Activated naive CD4-positive, alpha-beta T cell treated with anti-CD3 and anti-CD28 coated beads, Interleukin-2, amount 50 U/mL, for 72 hours (primary cell): ENCODE measurements around the gene CADM2. TPM values are rescaled to one million over a fixed set of nuclear protein-coding genes. Genes with fewer than 3 reads are reported as not detected.

Experiments used
- ATAC-seq, 2 donors: fragments of 150-1000 bp; cut with Tn5 transposase; 2 replicates each; pipeline ENCODE4 v1.10.0; 2021; ENCODE audit warnings: mild to moderate bottlenecking in 2 of 2, moderate library complexity in 2 of 2
- DNase-seq, 2 donors: peaks; one replicate each; pipeline ENCODE4 v3.0.0; 2021 to 2022; ENCODE audit warnings: low spot score in 2 of 2
- H3K27ac Mint-ChIP-seq, 2 donors: one replicate each; pipeline ENCODE4 v1.8.0; 2022; ENCODE audit warnings: mild to moderate bottlenecking in 2 of 2, mixed read lengths in 2 of 2
- H3K36me3 Mint-ChIP-seq, 2 donors: one replicate each; pipeline ENCODE4 v1.8.0; 2022; ENCODE audit warnings: mixed read lengths in 2 of 2
- H3K9me3 Mint-ChIP-seq, 2 donors: one replicate each; pipeline ENCODE4 v1.8.0; 2022; ENCODE audit warnings: mixed read lengths in 2 of 2
- total RNA-seq, 2 donors: library from RNA; stranded (reverse); gene quantifications; one replicate each; pipeline ENCODE4 v1.2.3, GENCODE V29; 2022

The CADM2 gene
- total RNA-seq, 2 donors from 2014 or later, result not detected

DNA sequence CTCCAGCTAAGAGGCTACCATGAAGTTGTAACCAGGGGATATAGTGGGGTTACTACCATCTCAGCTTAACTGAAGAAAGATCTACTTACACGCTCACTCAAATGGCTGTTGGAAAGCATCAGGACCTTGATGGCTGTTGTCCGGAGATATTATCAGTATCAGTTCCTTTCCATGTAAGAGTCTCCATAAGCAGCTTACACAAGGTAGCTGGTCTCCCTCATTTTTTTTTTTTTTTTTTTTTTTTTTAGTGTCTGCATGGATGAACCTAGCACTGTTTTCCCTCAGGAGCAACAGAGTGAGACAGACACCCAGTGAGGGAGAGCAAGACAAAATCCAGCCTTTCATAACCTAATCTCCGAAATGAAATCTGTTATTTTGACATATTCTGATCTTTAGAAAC is 230.9 kb downstream of the CADM2 start:
- no peaks in the 10 kb centered on the region for H3K36me3 Mint-ChIP-seq
- DNase-seq (no peak), ATAC-seq (no peak)
- H3K27ac Mint-ChIP-seq, result no peak overlapping the region
- peaks cover 10% of the 10 kb centered on the region in 2 donors for H3K9me3 Mint-ChIP-seq

DNA sequence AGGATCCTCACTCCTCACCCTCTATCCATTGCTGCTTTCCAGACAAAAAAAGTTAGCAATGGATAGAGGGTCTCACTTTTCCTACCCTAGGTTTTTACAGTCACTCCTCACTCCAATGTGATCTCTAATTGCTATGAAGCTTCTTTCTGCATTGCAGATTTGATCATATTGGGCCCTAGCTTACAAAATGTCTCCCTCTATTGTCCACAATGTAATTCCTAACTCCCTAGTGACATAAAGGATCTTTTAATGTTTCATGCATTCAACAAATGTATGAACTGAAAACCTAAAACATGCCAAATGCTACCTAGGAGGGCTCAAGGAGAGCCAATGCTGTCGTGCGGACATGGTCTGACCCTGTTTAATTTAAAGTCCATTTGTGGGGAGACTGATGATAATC is 234.8 kb downstream of the CADM2 start:
- Mint-ChIP-seq H3K27ac (no peak overlapping the region), H3K36me3 (no peaks in the 10 kb centered on the region), H3K9me3 (peaks cover 10% of the 10 kb centered on the region in 2 donors)
- ATAC-seq (no peak), DNase-seq (no peak)

DNA sequence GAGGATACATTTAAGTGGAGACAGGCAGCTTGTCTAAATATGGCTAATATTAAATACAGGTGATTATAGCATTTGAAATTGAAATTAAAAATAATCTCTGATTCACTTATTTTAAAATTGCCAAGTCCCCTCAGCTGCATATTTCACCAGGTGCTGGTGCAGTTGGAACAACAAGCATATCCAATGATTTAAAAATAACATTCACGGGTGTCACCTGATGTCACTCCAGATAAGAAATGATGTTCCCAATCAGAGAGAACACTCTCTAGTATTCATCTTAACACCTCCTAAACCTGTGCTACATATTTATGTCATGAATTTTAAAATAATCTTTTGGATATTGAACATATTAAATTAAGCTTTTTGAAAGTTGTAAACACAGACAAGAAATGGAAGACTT is 249.9 kb downstream of the CADM2 start:
- Mint-ChIP-seq H3K27ac (no peak overlapping the region), H3K9me3 (peaks cover 16 to 17% of the 10 kb centered on the region in 2 donors), H3K36me3 (no peaks in the 10 kb centered on the region)
- no peak for ATAC-seq
- no peak for DNase-seq

DNA sequence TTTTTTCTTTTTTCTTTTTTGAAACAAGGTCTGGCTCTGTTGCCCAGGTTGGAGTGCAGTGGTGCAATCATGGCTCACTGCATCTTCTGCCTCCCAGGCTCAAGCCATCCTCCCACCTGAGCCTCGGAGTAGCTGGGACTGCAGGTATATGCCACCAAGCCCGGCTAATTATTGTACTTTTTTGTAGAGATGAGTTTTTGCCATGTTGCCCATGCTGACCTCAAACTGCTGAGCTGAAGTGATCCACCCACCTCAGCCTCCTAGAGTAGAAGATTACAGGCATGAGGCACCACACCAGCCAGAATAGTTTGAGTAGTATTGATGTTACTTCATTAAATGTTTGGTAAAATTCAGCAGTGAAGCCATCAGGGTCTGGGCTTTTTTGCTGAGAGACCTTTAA is 251.8 kb downstream of the CADM2 start:
- H3K36me3 Mint-ChIP-seq, result no peaks in the 10 kb centered on the region
- peaks cover 23 to 26% of the 10 kb centered on the region in 2 donors for H3K9me3 Mint-ChIP-seq
- no peak overlapping the region for H3K27ac Mint-ChIP-seq
- DNase-seq, result no peak
- ATAC-seq, result no peak

DNA sequence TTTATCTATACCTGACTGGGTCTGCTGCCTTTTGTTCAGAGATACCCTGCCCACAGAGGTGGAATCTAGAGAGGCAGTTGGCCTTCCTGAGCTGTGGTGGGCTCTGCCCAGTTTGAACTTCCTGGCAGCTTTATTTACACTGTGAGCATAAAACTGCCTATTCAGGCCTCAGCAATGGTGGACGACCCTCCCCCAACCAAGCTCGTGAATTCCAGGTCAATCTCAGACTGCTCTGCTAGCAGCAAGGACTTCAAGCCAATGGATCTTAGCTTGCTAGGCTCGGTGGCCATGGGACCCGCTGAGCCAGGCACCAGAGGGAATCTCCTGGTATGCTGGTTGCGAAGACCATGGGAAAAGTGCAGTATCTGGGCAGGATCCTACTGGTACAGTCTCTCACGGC is 270.2 kb downstream of the CADM2 start:
- no peak for ATAC-seq
- peaks cover 0 to 18% of the 10 kb centered on the region in 2 donors for H3K36me3 Mint-ChIP-seq
- no peak for DNase-seq
- peaks cover 37 to 46% of the 10 kb centered on the region in 2 donors for H3K9me3 Mint-ChIP-seq
- no peak overlapping the region for H3K27ac Mint-ChIP-seq

DNA sequence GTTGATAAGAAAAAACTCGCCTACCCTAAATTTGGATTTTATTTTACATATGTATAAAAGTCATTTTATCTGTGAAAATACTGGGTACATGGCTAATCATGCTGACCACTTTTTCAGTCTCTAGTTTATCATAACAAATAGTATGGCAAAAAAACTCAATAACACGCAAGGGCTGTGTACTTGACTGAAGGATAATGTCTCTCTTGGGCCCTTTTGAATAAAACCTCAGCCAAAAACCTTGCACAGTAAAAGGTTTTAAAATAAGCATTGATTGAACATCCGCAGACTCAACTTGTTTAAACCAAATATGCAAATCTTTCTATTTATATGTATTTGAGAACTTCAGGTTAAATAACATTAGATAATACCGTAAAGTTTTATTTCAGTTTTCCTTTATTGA is 285.3 kb downstream of the CADM2 start:
- Mint-ChIP-seq H3K27ac (no peak overlapping the region), H3K36me3 (no peaks in the 10 kb centered on the region), H3K9me3 (no peaks in the 10 kb centered on the region)
- ATAC-seq (no peak), DNase-seq (no peak)

DNA sequence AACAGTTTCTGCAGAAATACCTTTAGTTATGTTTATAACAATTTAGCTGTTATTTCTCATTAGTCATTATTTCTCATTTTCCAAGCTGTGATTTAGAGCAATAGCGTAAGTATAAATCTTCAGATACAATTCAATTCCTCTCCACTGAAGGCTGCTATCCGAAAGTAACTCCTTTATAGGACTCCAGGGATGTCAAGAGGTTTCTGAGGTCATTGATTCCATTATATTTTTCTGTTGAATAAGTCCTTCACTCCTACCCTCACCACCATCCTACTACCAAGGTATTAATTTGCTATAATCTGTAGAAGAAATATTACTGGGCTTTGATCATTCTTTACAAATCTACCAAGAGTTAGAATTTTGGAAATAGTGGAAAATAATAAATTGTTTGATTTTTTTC is 285.7 kb downstream of the CADM2 start:
- no peak for ATAC-seq
- no peaks in the 10 kb centered on the region for H3K9me3 Mint-ChIP-seq
- no peak overlapping the region for H3K27ac Mint-ChIP-seq
- H3K36me3 Mint-ChIP-seq, result no peaks in the 10 kb centered on the region
- DNase-seq, result no peak

DNA sequence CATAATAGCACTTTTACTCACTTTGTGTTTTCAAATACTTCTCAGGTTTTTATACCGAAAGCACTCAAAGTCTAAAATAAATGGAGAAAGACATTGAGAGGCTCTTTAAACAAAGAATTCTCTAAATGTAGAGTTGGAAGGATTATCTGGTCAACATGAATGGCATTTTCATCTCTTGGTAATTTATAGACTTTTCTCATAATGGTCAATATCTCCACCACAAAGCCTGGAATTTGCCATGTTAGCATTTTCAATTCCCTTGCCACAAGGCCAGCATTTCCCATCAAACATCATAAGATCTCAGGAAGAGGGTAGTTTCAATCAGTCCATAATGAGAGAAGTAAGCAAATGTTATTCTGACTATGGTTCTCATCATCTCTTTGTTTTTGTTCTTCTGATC is 293.0 kb downstream of the CADM2 start:
- H3K9me3 Mint-ChIP-seq, result peaks cover 12 to 15% of the 10 kb centered on the region in 2 donors
- no peak overlapping the region for H3K27ac Mint-ChIP-seq
- DNase-seq (no peak), ATAC-seq (no peak)
- no peaks in the 10 kb centered on the region for H3K36me3 Mint-ChIP-seq

DNA sequence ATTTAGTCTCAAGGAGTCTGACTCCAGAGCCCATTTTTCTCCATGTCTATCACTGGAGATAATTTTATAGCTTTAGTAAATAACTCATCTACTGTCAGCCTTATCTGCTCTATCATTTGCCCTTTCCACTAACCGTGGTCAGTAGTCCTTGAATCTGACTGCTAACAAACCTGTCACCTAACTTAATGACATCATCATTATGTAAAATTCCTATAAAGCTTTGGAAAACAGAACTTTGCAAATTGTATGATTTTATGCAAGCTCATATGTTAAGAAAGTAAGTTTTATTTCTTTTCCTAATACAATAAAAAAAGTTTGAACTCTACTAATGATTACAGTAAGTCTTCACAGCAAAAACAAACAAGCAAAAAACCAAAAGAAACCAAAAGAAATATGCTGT is 293.9 kb downstream of the CADM2 start:
- no peak overlapping the region for H3K27ac Mint-ChIP-seq
- DNase-seq (no peak), ATAC-seq (no peak)
- peaks cover 12 to 15% of the 10 kb centered on the region in 2 donors for H3K9me3 Mint-ChIP-seq
- no peaks in the 10 kb centered on the region for H3K36me3 Mint-ChIP-seq

DNA sequence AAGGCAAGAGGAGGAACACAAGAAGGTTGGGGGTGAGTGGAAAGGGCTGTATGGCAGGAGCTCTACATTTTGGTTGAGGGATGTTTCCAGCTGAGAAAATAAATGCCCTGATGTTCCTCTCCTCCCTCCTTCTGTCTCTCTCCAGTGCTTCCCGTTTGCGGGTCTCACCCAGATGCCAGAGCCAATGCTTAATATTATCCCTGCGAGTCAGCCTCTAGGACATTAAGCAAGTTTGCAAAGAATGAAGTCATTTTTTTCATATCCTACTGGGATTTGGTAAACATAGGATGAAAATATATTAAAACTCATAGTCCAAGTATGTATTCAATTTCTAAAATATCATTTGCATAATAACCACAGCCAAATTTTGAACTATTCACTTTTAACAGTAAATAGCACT is 295.9 kb downstream of the CADM2 start:
- Mint-ChIP-seq H3K9me3 (peaks cover 15 to 16% of the 10 kb centered on the region in 2 donors), H3K27ac (no peak overlapping the region), H3K36me3 (no peaks in the 10 kb centered on the region)
- DNase-seq (no peak), ATAC-seq (no peak)

DNA sequence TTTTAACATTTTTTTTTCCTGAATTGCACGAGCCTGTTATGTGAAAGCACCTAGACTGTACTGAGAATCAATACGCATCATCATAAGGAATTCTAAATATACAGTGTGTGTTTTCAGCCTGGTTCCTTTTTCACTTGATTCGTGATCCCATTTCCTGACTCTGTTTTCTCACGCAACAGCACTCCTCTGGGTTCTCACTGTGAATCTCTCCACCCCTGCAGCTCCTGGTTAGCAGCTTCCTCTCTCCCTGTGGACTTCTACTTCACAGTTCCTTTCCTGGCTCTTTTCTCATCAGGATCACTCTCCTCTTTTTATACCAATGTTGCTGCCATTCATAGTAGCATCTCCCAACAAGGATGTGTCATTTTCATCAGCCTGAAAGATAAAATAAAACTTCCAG is 297.2 kb downstream of the CADM2 start:
- no peaks in the 10 kb centered on the region for H3K36me3 Mint-ChIP-seq
- H3K27ac Mint-ChIP-seq, result no peak overlapping the region
- no peak for ATAC-seq
- peaks cover 15 to 16% of the 10 kb centered on the region in 2 donors for H3K9me3 Mint-ChIP-seq
- no peak for DNase-seq

DNA sequence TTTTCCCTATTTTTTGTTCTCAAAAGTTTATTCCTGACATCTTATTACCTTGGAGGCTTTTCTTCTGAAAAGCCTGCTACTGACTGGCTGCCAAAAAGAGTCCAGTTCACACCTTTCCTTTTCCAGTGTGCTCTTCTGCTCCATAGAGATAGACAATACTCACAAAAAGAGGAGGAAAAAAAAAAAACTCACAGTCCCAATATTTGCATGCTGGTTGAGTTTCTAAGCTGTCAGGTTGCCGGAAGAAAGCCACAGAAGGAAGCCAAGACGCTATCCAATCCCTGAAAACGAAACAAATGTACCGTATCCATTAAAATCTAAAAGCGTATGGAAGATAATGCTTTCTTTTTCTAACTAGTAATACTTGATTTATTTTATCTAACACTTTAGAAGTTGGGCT is 299.5 kb downstream of the CADM2 start:
- no peak for DNase-seq
- Mint-ChIP-seq H3K9me3 (peaks cover 12% of the 10 kb centered on the region in 2 donors), H3K36me3 (no peaks in the 10 kb centered on the region), H3K27ac (no peak overlapping the region)
- no peak for ATAC-seq

DNA sequence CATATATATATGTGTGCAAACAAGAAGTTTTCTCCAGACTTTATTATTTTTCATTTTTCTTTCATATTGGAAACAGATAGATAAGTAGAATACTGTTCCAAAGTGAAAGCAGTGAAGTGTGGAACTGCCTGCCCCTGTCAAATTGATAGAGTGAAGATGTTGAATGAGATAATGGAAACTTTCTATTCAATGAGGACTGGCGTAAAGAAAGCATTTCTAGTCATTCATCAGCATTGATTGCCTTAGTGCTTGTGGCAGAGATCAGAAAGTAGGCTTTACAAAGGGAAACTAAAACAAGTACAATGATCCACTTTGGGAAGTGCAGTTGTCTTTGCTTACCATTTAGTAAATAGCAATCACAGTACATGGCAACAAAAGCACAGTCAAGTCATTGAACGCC is 300.0 kb downstream of the CADM2 start:
- peaks cover 12% of the 10 kb centered on the region in 2 donors for H3K9me3 Mint-ChIP-seq
- H3K36me3 Mint-ChIP-seq, result no peaks in the 10 kb centered on the region
- no peak overlapping the region for H3K27ac Mint-ChIP-seq
- ATAC-seq, result no peak
- DNase-seq, result no peak

DNA sequence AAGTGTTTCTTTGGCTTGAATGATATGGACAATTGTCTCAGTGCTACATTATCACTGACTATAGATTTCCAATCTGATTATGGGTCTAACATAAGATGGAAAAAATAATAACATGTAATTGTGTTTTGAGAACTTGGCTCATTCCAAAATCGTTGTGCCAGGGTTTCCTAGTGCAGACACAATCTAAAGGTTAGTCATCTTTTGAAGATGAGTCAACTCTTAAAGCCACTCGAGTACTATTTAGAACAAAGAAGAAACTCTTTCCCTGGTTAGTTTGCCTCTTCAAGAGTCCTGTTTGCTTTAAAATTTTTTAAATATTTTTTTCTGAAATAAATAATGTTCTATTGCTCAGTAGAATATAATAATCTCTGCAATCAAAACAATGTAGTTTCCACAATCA is 301.0 kb downstream of the CADM2 start:
- no peaks in the 10 kb centered on the region for H3K36me3 Mint-ChIP-seq
- peaks cover 12% of the 10 kb centered on the region in 2 donors for H3K9me3 Mint-ChIP-seq
- H3K27ac Mint-ChIP-seq, result no peak overlapping the region
- ATAC-seq (no peak), DNase-seq (no peak)

DNA sequence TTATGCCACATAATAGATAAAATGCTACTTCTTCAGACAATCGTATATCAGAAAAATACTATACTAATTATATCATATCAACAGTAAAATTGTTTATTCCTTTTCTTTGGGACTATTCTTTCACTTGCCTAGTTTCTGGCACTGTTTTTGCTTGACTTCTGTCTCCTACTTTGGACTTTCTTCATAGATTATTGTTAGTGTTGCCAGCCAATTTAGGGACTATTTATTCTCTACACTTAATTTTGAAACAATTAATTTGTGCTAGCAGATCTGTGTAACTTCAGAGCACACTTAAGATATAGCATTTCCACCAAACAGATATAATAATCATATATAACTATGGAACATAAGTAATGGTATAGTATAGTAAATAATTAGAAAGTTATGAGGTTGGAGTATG is 305.6 kb downstream of the CADM2 start:
- no peak overlapping the region for H3K27ac Mint-ChIP-seq
- H3K9me3 Mint-ChIP-seq, result peaks cover 3 to 4% of the 10 kb centered on the region in 2 donors
- DNase-seq (no peak), ATAC-seq (no peak)
- no peaks in the 10 kb centered on the region for H3K36me3 Mint-ChIP-seq

DNA sequence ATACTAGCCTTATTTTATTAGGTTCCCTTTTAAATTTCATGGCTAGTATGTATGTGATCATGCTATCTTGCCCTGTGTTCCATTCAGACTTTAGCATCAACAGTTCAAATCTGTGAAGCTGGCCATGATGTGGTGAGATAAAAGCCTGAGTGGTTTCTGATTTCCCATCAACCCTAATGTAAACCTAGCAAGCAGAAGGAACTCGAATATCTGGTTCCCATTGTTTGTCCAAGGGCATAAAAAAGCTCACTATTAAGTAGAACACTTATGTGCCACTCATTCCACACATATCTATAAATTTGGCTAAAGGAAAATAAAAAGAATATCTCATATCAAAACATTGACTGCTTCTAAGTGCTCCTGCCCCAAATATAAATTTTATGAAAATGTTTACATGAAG is 311.7 kb downstream of the CADM2 start:
- ATAC-seq (no peak), DNase-seq (no peak)
- peaks cover 0 to 4% of the 10 kb centered on the region in 2 donors for H3K9me3 Mint-ChIP-seq
- no peaks in the 10 kb centered on the region for H3K36me3 Mint-ChIP-seq
- H3K27ac Mint-ChIP-seq, result no peak overlapping the region

DNA sequence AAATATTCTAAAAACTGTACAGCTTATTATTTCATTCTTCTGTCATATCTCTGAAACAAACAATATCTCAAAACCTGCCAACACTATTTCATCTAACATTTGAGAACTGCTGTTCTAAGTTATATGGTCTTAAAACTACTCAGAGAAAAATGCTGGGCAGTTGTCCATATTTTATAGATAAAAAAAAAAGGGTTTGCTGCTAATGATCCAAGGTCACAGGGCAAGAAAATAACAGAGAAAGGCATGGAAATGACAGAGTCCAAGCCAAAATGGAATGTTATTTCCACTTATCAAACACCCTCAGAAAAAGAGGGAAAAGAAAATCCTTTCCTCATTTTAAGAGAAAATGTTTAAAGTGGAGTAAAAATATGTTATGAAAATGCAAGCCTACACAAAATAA is 313.1 kb downstream of the CADM2 start:
- H3K27ac Mint-ChIP-seq, result no peak overlapping the region
- H3K9me3 Mint-ChIP-seq, result peaks cover 0 to 4% of the 10 kb centered on the region in 2 donors
- DNase-seq (no peak), ATAC-seq (no peak)
- no peaks in the 10 kb centered on the region for H3K36me3 Mint-ChIP-seq

DNA sequence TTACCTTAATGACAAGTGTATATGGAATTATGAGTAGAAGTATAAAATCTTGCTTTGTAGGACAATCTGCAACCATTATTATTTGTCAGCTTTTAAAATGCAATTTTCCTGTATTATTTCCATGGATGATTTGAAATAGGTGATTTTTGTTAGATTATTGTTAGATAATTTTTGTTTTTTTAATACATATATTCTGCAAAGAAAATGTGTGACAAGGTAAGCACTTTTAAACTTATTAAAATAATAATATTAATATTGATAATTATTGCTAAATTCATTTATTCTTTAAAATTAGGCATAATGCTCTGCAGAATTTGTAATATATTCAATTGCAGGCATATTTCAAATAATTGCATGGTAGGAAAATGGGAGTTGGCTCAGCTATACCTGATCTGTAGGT is 329.5 kb downstream of the CADM2 start:
- DNase-seq (no peak), ATAC-seq (no peak)
- Mint-ChIP-seq H3K9me3 (peaks cover 16 to 21% of the 10 kb centered on the region in 2 donors), H3K27ac (no peak overlapping the region), H3K36me3 (no peaks in the 10 kb centered on the region)

DNA sequence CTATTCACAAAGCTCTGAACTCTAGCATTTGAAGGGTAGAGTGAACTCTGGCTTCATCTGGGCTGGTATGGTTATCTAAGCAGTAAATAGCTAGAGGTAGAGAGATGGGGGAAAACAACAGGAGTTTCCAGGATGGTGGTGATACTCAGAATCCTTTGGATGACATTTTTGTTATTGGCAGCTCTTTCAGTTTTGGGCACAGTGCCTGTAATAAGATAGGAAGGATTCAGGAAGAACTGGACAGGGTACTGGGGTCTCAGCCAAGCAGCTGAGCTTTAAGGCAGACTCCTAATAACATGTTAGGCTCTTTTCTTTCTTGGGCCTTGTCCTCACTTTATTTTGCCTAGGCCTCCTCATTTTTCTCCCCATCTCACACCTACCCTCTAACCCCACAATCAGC is 338.5 kb downstream of the CADM2 start:
- H3K36me3 Mint-ChIP-seq, result no peaks in the 10 kb centered on the region
- peaks cover 0 to 18% of the 10 kb centered on the region in 2 donors for H3K9me3 Mint-ChIP-seq
- H3K27ac Mint-ChIP-seq, result no peak overlapping the region
- DNase-seq, result no peak
- no peak for ATAC-seq
